Mesenchymal stem cell (in vitro differentiated cells and primary cell): ENCODE results near the gene LIPC.

Experiments
- DNase-seq: peaks from one replicate; pipeline ENCODE4 v3.0.0-alpha.2; 2013
- H2AFZ ChIP-seq: one replicate; pipeline ENCODE4 v1.6.1; 2013; ENCODE audit warnings: low read depth, mild to moderate bottlenecking, control low read depth, inconsistent platforms, low read length, moderate library complexity
- H2AK5ac ChIP-seq: 2 replicates; pipeline ENCODE4 v1.6.1; 2013; ENCODE audit warnings: low read length, moderate library complexity, mild to moderate bottlenecking, inconsistent platforms; ENCODE audit not compliant: severe bottlenecking
- H2BK120ac ChIP-seq: one replicate; pipeline ENCODE4 v1.6.1; 2013; ENCODE audit warnings: low read depth, mild to moderate bottlenecking, inconsistent platforms, low read length, moderate library complexity
- H2BK12ac ChIP-seq, 2 experiments: one replicate each; pipeline ENCODE4 v1.6.1; 2013; ENCODE audit warnings: inconsistent platforms in 2 of 2, low read length in 2 of 2, mild to moderate bottlenecking in 2 of 2, moderate library complexity in 2 of 2, control low read depth in 1 of 2
- H2BK15ac ChIP-seq: one replicate; pipeline ENCODE4 v1.6.1; 2013; ENCODE audit warnings: mild to moderate bottlenecking, low read depth, inconsistent platforms; ENCODE audit not compliant: poor library complexity, severe bottlenecking
- H2BK5ac ChIP-seq: 2 replicates; pipeline ENCODE4 v1.6.1; 2013; ENCODE audit warnings: low read depth, mild to moderate bottlenecking, low read length, control low read depth, inconsistent platforms; ENCODE audit not compliant: poor library complexity, severe bottlenecking
- H3K14ac ChIP-seq, 2 experiments: one replicate each; pipeline ENCODE4 v1.6.1; 2013; ENCODE audit warnings: inconsistent platforms in 2 of 2, low read length in 2 of 2, control low read depth in 1 of 2, mild to moderate bottlenecking in 1 of 2, moderate library complexity in 1 of 2
- H3K18ac ChIP-seq, 2 experiments: one replicate each; pipeline ENCODE4 v1.6.1; 2013; ENCODE audit warnings: inconsistent platforms in 2 of 2, low read length in 2 of 2, control low read depth in 1 of 2, low read depth in 1 of 2, mild to moderate bottlenecking in 1 of 2
- H3K23ac ChIP-seq, 2 experiments: one replicate each; pipeline ENCODE4 v1.6.1; 2013; ENCODE audit warnings: inconsistent platforms in 2 of 2, low read length in 2 of 2, mild to moderate bottlenecking in 2 of 2, moderate library complexity in 2 of 2, control low read depth in 1 of 2
- H3K27ac ChIP-seq: 2 replicates; pipeline ENCODE4 v1.5.1; 2013; ENCODE audit warnings: mild to moderate bottlenecking, moderate library complexity, low read length, control low read depth, inconsistent platforms; ENCODE audit not compliant: poor library complexity, severe bottlenecking
- H3K27me3 ChIP-seq, 2 experiments: 2 replicates each; pipeline versions ENCODE4 v1.6.1 to v1.7.0; 2013; ENCODE audit warnings: low read length in 2 of 2, mild to moderate bottlenecking in 2 of 2, moderate library complexity in 2 of 2, control low read depth in 1 of 2, inconsistent platforms in 1 of 2; ENCODE audit not compliant: control insufficient read depth in 1 of 2, insufficient read depth in 1 of 2
- H3K36me3 ChIP-seq, 2 experiments: 2 replicates each; pipeline versions ENCODE4 v1.6.1 to v1.7.0; 2013; ENCODE audit warnings: low read length in 2 of 2, control low read depth in 1 of 2, inconsistent platforms in 1 of 2, low read depth in 1 of 2, mild to moderate bottlenecking in 1 of 2; ENCODE audit not compliant: insufficient read depth in 2 of 2, control insufficient read depth in 1 of 2
- H3K4ac ChIP-seq, 2 experiments: one replicate each; pipeline ENCODE4 v1.6.1; 2013; ENCODE audit warnings: inconsistent platforms in 2 of 2, low read length in 2 of 2, mild to moderate bottlenecking in 2 of 2, moderate library complexity in 2 of 2, control low read depth in 1 of 2, low read depth in 1 of 2
- H3K4me1 ChIP-seq: 2 replicates; pipeline ENCODE4 v1.6.1; 2013; ENCODE audit warnings: low read depth, low read length, control low read depth; ENCODE audit not compliant: control insufficient read depth, insufficient read depth
- H3K4me2 ChIP-seq: 2 replicates; pipeline ENCODE4 v1.6.1; 2013; ENCODE audit warnings: low read length, mild to moderate bottlenecking, inconsistent platforms; ENCODE audit not compliant: poor library complexity, severe bottlenecking
- H3K4me3 ChIP-seq, 2 experiments: 2 replicates each; pipeline versions ENCODE4 v1.5.1 to v1.7.0; 2013; ENCODE audit warnings: low read length in 2 of 2, mild to moderate bottlenecking in 2 of 2, control low read depth in 1 of 2, low read depth in 1 of 2; ENCODE audit not compliant: insufficient read depth in 1 of 2
- H3K79me1 ChIP-seq: replicated peaks from 2 replicates; pipeline ENCODE4 v1.6.1; 2013; ENCODE audit warnings: mild to moderate bottlenecking, control low read depth, low read length, inconsistent platforms; ENCODE audit not compliant: poor library complexity, severe bottlenecking
- H3K9ac ChIP-seq: 2 replicates; pipeline ENCODE4 v1.7.0; 2013; ENCODE audit warnings: mild to moderate bottlenecking, low read length, moderate library complexity
- H3K9me3 ChIP-seq: 2 replicates; pipeline ENCODE4 v1.7.0; 2013; ENCODE audit warnings: mild to moderate bottlenecking, low read length; ENCODE audit not compliant: control insufficient read depth
- H4K8ac ChIP-seq: one replicate; pipeline ENCODE4 v1.6.1; 2013; ENCODE audit warnings: inconsistent platforms, mild to moderate bottlenecking, low read length, moderate library complexity
- H4K91ac ChIP-seq: one replicate; pipeline ENCODE4 v1.6.1; 2013; ENCODE audit warnings: mild to moderate bottlenecking, low read length, inconsistent platforms
- WGBS: methylation state at CpG from one replicate; pipeline ENCODE4 v1.1.7; 2013; ENCODE audit warnings: mixed read lengths; 5-methylcytosine and 5-hydroxymethylcytosine counted together

LIPC gene

DNA sequence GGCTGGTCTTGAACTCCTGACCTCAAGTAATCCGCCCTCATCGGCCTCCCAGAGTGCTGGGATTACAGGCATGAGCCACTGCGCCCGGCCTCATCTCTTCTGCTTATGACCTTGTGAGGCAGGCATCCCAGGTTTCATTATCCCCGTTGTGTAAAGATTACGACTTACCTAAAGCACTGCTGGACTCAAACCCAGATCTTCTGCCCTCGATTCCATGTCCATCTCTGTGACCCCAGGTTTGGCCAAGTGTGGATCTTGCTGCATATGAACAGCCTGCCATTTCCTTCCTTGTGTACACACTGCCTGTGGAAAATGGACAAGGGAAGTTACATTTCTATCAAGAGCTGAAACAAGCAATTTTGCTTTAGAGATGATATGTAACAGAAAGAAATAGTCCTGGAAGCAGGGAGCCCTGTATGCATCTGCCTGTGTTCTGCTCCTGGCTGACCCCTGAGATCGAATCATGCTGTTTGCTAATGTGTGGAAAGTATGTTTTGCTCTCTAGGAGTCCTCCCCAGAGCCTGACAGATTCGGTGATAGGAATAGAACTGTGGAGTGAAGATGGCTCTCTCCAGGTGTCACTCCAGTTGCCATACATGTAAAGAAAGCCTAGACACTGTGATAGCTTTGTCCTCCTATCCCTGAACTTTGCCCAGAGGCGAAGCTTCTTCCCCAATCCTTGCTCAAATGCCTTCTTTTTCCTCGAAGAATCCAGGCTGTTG is 11.8 kb upstream of the LIPC start:
- peak overlapping the region; percentile 60 for H4K8ac ChIP-seq

DNA sequence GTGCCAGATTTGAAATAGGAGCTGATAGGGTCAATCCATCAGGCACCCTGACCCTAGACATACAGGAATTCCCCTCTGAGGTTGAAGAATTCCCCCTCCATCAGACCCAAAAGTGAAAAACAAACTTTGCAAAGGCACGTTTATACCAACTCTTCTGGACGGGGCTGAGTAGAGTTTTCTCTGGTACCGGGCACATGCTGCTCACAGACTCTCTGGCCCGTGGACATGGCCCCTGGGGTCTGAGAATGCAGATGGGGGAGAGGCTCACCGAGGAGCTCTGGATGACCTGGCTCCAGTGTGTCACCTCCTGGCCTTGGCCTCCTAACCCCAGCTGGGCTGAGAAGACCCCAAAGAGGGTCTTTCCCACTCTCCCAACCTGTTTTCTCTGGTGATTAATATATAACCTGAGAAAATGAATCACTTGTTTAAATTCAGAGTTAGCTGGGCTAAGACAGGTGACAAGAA is 11.2 kb upstream of the LIPC start:
- DNase-seq, result no peak
- no peaks in the 10 kb centered on the region for H3K27me3 ChIP-seq
- H2BK12ac ChIP-seq, result no peak overlapping the region
- no peak overlapping the region for H2BK5ac ChIP-seq
- no peaks in the 10 kb centered on the region for H3K36me3 ChIP-seq
- 70% methylated on average over 4 of the region's 5 CpGs for WGBS
- H3K4me2 ChIP-seq, result no peak overlapping the region
- no peaks in the 10 kb centered on the region for H3K9me3 ChIP-seq
- no peak overlapping the region for H3K23ac ChIP-seq
- H3K14ac ChIP-seq, result no peak overlapping the region
- H2AK5ac ChIP-seq, result no peak overlapping the region
- no peaks in the 10 kb centered on the region for H3K79me1 ChIP-seq
- no peak overlapping the region for H2BK120ac ChIP-seq
- H3K4ac ChIP-seq, result no peak overlapping the region
- no peak overlapping the region for H3K9ac ChIP-seq
- H4K91ac ChIP-seq, result no peak overlapping the region
- H2AFZ ChIP-seq, result no peak overlapping the region
- no peak overlapping the region for H3K27ac ChIP-seq
- H4K8ac ChIP-seq, result no peak overlapping the region
- H2BK15ac ChIP-seq, result no peak overlapping the region
- no peak overlapping the region for H3K4me3 ChIP-seq
- no peak overlapping the region for H3K18ac ChIP-seq
- H3K4me1 ChIP-seq, result peaks cover 3% of the 10 kb centered on the region

More for the DNA sequence above, 11.8 kb upstream of the LIPC start:
- no peaks in the 10 kb centered on the region for H3K36me3 ChIP-seq
- no peak overlapping the region for H2BK5ac ChIP-seq
- peak overlapping the region in 1 of 2 experiments; percentile 29 for H3K4ac ChIP-seq
- no peak overlapping the region for H4K91ac ChIP-seq
- DNase-seq, result no peak
- no peak overlapping the region for H3K4me3 ChIP-seq
- no peak overlapping the region for H3K27ac ChIP-seq
- no peaks in the 10 kb centered on the region for H3K79me1 ChIP-seq
- no peaks in the 10 kb centered on the region for H3K9me3 ChIP-seq
- no peak overlapping the region for H3K14ac ChIP-seq
- no peak overlapping the region for H3K23ac ChIP-seq
- no peak overlapping the region for H3K4me2 ChIP-seq
- H3K9ac ChIP-seq, result no peak overlapping the region
- whole genome bisulfite sequencing, result 90% methylated on average over 11 of the region's 11 CpGs
- H2BK120ac ChIP-seq, result peak overlapping the region; percentile 37
- no peak overlapping the region for H2AK5ac ChIP-seq
- no peaks in the 10 kb centered on the region for H3K27me3 ChIP-seq
- no peak overlapping the region for H2AFZ ChIP-seq
- no peak overlapping the region for H3K18ac ChIP-seq
- H2BK15ac ChIP-seq, result no peak overlapping the region
- no peak overlapping the region for H2BK12ac ChIP-seq
- H3K4me1 ChIP-seq, result peaks cover 3% of the 10 kb centered on the region

DNA sequence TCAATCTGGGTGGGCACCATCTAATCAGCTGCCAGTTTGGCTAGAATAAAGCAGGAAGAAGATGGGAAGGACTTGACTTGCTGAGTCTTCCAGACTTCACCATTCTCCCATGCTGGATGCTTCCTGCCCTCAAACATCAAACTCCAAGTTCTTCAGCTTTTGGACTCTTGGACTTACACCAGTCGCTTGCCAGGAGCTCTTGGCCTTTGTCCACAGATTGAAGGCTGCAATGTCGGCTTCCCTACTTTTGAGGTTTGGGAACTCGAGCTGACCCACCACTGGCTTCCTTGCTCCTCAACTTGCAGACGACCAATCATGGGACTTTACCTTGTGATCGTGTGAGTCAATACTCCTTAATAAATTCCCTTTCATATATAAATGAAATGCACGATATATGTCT is 8.6 kb upstream of the LIPC start:
- Histone ChIP-seq H3K4me2 (no peak overlapping the region), H3K79me1 (no peaks in the 10 kb centered on the region), H3K27me3 (no peaks in the 10 kb centered on the region), H2BK120ac (no peak overlapping the region), H3K9me3 (no peaks in the 10 kb centered on the region), H2BK15ac (no peak overlapping the region), H3K4me1 (peaks cover 3% of the 10 kb centered on the region), H4K91ac (no peak overlapping the region), H3K4ac (no peak overlapping the region), H3K27ac (no peak overlapping the region), H3K4me3 (no peak overlapping the region), H3K23ac (no peak overlapping the region), H2BK5ac (no peak overlapping the region), H3K14ac (no peak overlapping the region), H2AK5ac (no peak overlapping the region), H4K8ac (no peak overlapping the region), H3K36me3 (no peaks in the 10 kb centered on the region), H3K9ac (peak overlapping the region; percentile 61), H2BK12ac (no peak overlapping the region), H3K18ac (no peak overlapping the region), H2AFZ (no peak overlapping the region)
- WGBS, result 96% methylated on average over 6 of the region's 6 CpGs
- no peak for DNase-seq

DNA sequence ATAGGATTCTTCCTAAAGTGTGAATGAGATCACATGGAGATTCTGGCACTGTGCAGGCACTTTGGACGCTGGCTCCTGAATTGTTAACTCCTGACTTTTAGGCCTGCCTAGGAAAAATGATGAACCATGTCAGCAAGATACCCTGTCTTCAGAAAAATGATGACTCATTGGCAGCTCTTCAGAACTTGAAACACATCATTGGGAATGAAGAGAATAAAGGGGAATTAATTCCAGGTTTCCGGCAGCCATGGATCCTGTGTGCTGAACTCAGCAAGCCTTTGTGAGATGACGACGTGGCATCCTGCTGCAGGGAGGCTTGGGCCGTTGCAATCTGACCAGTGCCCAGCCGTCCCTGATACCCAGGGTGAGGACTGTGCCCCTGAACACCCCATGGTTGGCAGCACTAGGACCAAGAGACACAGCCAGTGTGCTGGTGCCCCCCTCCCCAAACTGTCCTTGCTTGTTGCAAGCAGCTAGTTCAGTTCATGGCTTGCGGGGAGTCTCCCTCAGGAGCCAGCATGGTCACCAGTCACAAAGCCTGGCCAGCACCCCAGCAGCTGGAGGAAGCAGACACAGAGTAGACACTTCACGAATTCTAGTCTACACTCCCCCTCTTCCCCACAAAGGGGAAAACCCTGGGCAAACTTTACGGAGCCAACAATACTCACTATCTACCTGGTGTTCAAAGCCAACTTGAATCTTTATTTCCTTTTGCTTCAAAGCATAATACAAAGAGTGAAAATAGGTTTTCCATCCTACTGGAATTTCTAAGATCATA is 7.8 kb upstream of the LIPC start:
- Histone ChIP-seq H3K4ac (no peak overlapping the region), H3K14ac (no peak overlapping the region), H3K27ac (no peak overlapping the region), H3K23ac (no peak overlapping the region), H4K91ac (no peak overlapping the region), H3K4me1 (peaks cover 3% of the 10 kb centered on the region), H3K79me1 (no peaks in the 10 kb centered on the region), H3K4me3 (peak overlapping the region in 1 of 2 experiments; percentile 1), H2BK120ac (no peak overlapping the region), H2AFZ (no peak overlapping the region), H3K4me2 (no peak overlapping the region), H4K8ac (no peak overlapping the region), H3K18ac (no peak overlapping the region), H2BK5ac (no peak overlapping the region), H2BK15ac (no peak overlapping the region), H2BK12ac (peak overlapping the region in 1 of 2 experiments; percentile 83), H2AK5ac (no peak overlapping the region), H3K36me3 (no peaks in the 10 kb centered on the region), H3K9ac (peak overlapping the region; percentile 61), H3K9me3 (no peaks in the 10 kb centered on the region), H3K27me3 (no peaks in the 10 kb centered on the region)
- no peak for DNase-seq
- 94% methylated on average over 9 of the region's 9 CpGs for WGBS
